GM23248 (cell line): ENCODE data around the gene LIPJ. TPM values are rescaled to one million over a fixed set of nuclear protein-coding genes. Genes with fewer than 3 reads are reported as not detected.

Experiments used
- DNase-seq: peaks from one replicate; pipeline ENCODE4 v3.0.0-alpha.2; 2015
- H2AFZ ChIP-seq: fragments of 200-600 bp; sonication (generic); 2 replicates; pipeline ENCODE4 v1.6.1; 2016; ENCODE audit warnings: antibody characterized with exemption
- H3F3A ChIP-seq: fragments of 200-600 bp; sonication (generic); 2 replicates; pipeline ENCODE4 v1.6.1; 2016; ENCODE audit warnings: mild to moderate bottlenecking, antibody characterized with exemption, mixed run types; ENCODE audit not compliant: insufficient read depth
- H3K27ac ChIP-seq: fragments of 200-600 bp; sonication (generic); 2 replicates; pipeline ENCODE4 v1.5.1; 2016; ENCODE audit warnings: mild to moderate bottlenecking
- H3K27me3 ChIP-seq: fragments of 200-600 bp; sonication (generic); replicated peaks from 2 replicates; pipeline ENCODE4 v1.6.1; 2016; ENCODE audit warnings: mild to moderate bottlenecking; ENCODE audit not compliant: insufficient read depth
- H3K36me3 ChIP-seq: fragments of 200-600 bp; sonication (generic); 2 replicates; pipeline ENCODE4 v1.6.1; 2016; ENCODE audit warnings: low read depth, mild to moderate bottlenecking
- H3K4me1 ChIP-seq: fragments of 200-600 bp; sonication (generic); 2 replicates; pipeline ENCODE4 v1.6.1; 2016; ENCODE audit warnings: mild to moderate bottlenecking; ENCODE audit not compliant: insufficient read depth
- H3K4me2 ChIP-seq: fragments of 200-600 bp; sonication (generic); one replicate; pipeline ENCODE4 v1.6.1; 2016; ENCODE audit warnings: mild to moderate bottlenecking; ENCODE audit not compliant: unreplicated experiment
- H3K4me3 ChIP-seq: fragments of 200-600 bp; sonication (generic); 2 replicates; pipeline ENCODE4 v1.5.1; 2016; ENCODE audit warnings: mild to moderate bottlenecking
- H3K79me2 ChIP-seq: fragments of 200-600 bp; sonication (generic); 2 replicates; pipeline ENCODE4 v1.6.1; 2016; ENCODE audit warnings: mild to moderate bottlenecking; ENCODE audit not compliant: insufficient read depth
- H3K9ac ChIP-seq: fragments of 200-600 bp; sonication (generic); 2 replicates; pipeline ENCODE4 v1.6.1; 2016; ENCODE audit warnings: mild to moderate bottlenecking
- H3K9me2 ChIP-seq: fragments of 200-600 bp; sonication (generic); 2 replicates; pipeline ENCODE4 v1.6.1; 2016; ENCODE audit warnings: mixed run types, mild to moderate bottlenecking, moderate library complexity; ENCODE audit not compliant: insufficient read depth
- H3K9me3 ChIP-seq: fragments of 200-600 bp; sonication (generic); one replicate; pipeline ENCODE4 v1.6.1; 2017; ENCODE audit warnings: low read depth
- H4K20me1 ChIP-seq: fragments of 200-600 bp; sonication (generic); 2 replicates; pipeline ENCODE4 v1.6.0; 2016; ENCODE audit not compliant: insufficient read depth
- EZH2 ChIP-seq: fragments of 200-600 bp; sonication (generic); IDR thresholded peaks from 2 replicates; pipeline ENCODE4 v1.6.1; 2018; ENCODE audit warnings: antibody characterized with exemption, mild to moderate bottlenecking; ENCODE audit not compliant: insufficient read depth, poor library complexity, severe bottlenecking
- EZH2phosphoT487 ChIP-seq: fragments of 200-600 bp; sonication (generic); IDR thresholded peaks from 2 replicates; pipeline ENCODE4 v1.6.1; 2018; ENCODE audit warnings: antibody characterized with exemption, moderate library complexity, mild to moderate bottlenecking, low read depth; ENCODE audit not compliant: insufficient read depth
- WGBS, 2 experiments: methylation state at CpG; one replicate each; pipeline ENCODE4 v1.1.6; 2015 to 2017; ENCODE audit warnings: low lambda C conversion rate in 2 of 2, low coverage in 1 of 2; ENCODE audit errors: missing lambda C conversion rate in 2 of 2; 5-methylcytosine and 5-hydroxymethylcytosine counted together
- in situ Hi-C: fragments of 300-500 bp; cut with MboI; formaldehyde crosslinking; loops from 2 replicates; pipeline ENCODE4 v1.15.0; 2020
- polyA plus RNA-seq: library from polyadenylated mRNA; unstranded; fragments of >200 nt; fragmentation: Nextera tagmentation; extraction: Ambion mirVana; gene quantifications from 2 replicates; pipeline ENCODE4 v1.2.1, GENCODE V29; 2016
- total RNA-seq: library from RNA; depleted of rRNA; stranded (reverse); fragments of >200 nt; shearing (Covaris generic); gene quantifications from 2 replicates; pipeline ENCODE4 v1.2.3, GENCODE V29; 2014

Gene LIPJ
- total and polyA plus RNA-seq, 2 experiments from 2014 or later: 0.18 TPM; not detected in 1

- H3K79me2 ChIP-seq: no peaks in the 10 kb centered on the region
- no peaks in the 10 kb centered on the region for H3F3A ChIP-seq
- no peaks in the 10 kb centered on the region for H3K27me3 ChIP-seq
- H3K27ac ChIP-seq: no peak overlapping the region
- H3K9me3 ChIP-seq: no peaks in the 10 kb centered on the region
- no peak for TF ChIP-seq EZH2phosphoT487
- TF ChIP-seq EZH2: no peak
- WGBS, 2 experiments: 28 to 31% methylated on average over 3 of the region's 3 CpGs
- H3K36me3 ChIP-seq: no peaks in the 10 kb centered on the region
- in situ Hi-C loops: no loop called here
- H2AFZ ChIP-seq: no peak overlapping the region
- peaks cover 1% of the 10 kb centered on the region; the same call in 1 of the 2 replicates for H3K9me2 ChIP-seq
- H3K4me3 ChIP-seq: no peak overlapping the region
- 0 out of 2 replicates have a peak, but pooled peaks cover 6% of the 10 kb centered on the region for H3K4me1 ChIP-seq
- H3K9ac ChIP-seq: no peak overlapping the region
- H4K20me1 ChIP-seq: no peaks in the 10 kb centered on the region
- H3K4me2 ChIP-seq: no peak overlapping the region
- DNase-seq: no peak
These were observed 40.1 kb upstream of the LIPJ start for GRCh38 chr10:88546497-88546896.

- Histone ChIP-seq H3K4me2 (no peak overlapping the region), H3F3A (no peaks in the 10 kb centered on the region), H3K27ac (no peak overlapping the region), H3K27me3 (no peaks in the 10 kb centered on the region), H3K79me2 (no peaks in the 10 kb centered on the region), H3K9me3 (no peaks in the 10 kb centered on the region), H4K20me1 (no peaks in the 10 kb centered on the region), H2AFZ (no peak overlapping the region), H3K9me2 (no peaks in the 10 kb centered on the region), H3K4me1 (no peaks in the 10 kb centered on the region), H3K36me3 (no peaks in the 10 kb centered on the region), H3K4me3 (no peak overlapping the region), H3K9ac (no peak overlapping the region)
- 99% methylated on average over 2 of the region's 2 CpGs for WGBS, 2 experiments
- in situ Hi-C loops: loop anchor here (10.0 kb wide), 1 partner anchor 696 kb away; no protein-coding TSS in a partner anchor
- DNase-seq: no peak
- TF ChIP-seq EZH2phosphoT487 (no peak), EZH2 (no peak)
These were observed 35.3 kb upstream of the LIPJ start for GRCh38 chr10:88551246-88551645.

GRCh38 chr10:88553116-88553752 is 33.3 kb upstream of the LIPJ start:
- Histone ChIP-seq H3K9me3 (no peaks in the 10 kb centered on the region), H3F3A (peaks cover 6% of the 10 kb centered on the region; the same call in 1 of the 2 replicates), H3K4me2 (no peak overlapping the region), H4K20me1 (no peaks in the 10 kb centered on the region), H3K4me3 (no peak overlapping the region), H3K9me2 (no peaks in the 10 kb centered on the region), H3K79me2 (no peaks in the 10 kb centered on the region), H3K9ac (no peak overlapping the region), H3K27me3 (no peaks in the 10 kb centered on the region), H3K27ac (no peak overlapping the region), H2AFZ (no peak overlapping the region), H3K4me1 (peaks cover 13% of the 10 kb centered on the region), H3K36me3 (no peaks in the 10 kb centered on the region)
- WGBS, 2 experiments: 42 to 50% methylated on average over 2 of the region's 2 CpGs
- TF ChIP-seq EZH2phosphoT487: no peak
- TF ChIP-seq EZH2: no peak
- DNase-seq: peak; percentile 89
- in situ Hi-C loops: loop anchor here (10.0 kb wide), 1 partner anchor 698 kb away; no protein-coding TSS in a partner anchor

- H3K27me3 ChIP-seq: no peaks in the 10 kb centered on the region
- H4K20me1 ChIP-seq: no peaks in the 10 kb centered on the region
- no peak overlapping the region for H2AFZ ChIP-seq
- peaks cover 13% of the 10 kb centered on the region for H3K4me1 ChIP-seq
- in situ Hi-C loops: loop anchor here (10.0 kb wide), 1 partner anchor 701 kb away; no protein-coding TSS in a partner anchor
- H3K79me2 ChIP-seq: no peaks in the 10 kb centered on the region
- H3F3A ChIP-seq: peaks cover 6% of the 10 kb centered on the region; the same call in 1 of the 2 replicates
- H3K27ac ChIP-seq: no peak overlapping the region
- no peak overlapping the region for H3K4me2 ChIP-seq
- DNase-seq: peak; percentile 29
- H3K4me3 ChIP-seq: no peak overlapping the region
- no peaks in the 10 kb centered on the region for H3K36me3 ChIP-seq
- 74 to 77% methylated on average over 7 of the region's 7 CpGs for WGBS, 2 experiments
- no peak overlapping the region for H3K9ac ChIP-seq
- TF ChIP-seq EZH2phosphoT487: no peak
- TF ChIP-seq EZH2: no peak
- no peaks in the 10 kb centered on the region for H3K9me2 ChIP-seq
- H3K9me3 ChIP-seq: no peaks in the 10 kb centered on the region
These were observed 31.2 kb upstream of the LIPJ start for GRCh38 chr10:88555190-88555908.
